SK-N-SH (cell line): ENCODE measurements around the gene ADGRL3. TPM values are rescaled to one million over a fixed set of nuclear protein-coding genes. Genes with fewer than 3 reads are reported as not detected.

Source experiments
- CTCF ChIA-PET: fragments of 300-600, 350-600 bp; formaldehyde crosslinking; extraction: SDS; loops from one replicate; lab custom pipeline; 2021; lab: Yijun Ruan, JAX
- POLR2A ChIA-PET: fragments of 350-600 bp; sonication (Branson Sonifier 250); formaldehyde crosslinking; extraction: SDS; loops from one replicate; lab custom pipeline; 2020; ENCODE audit warnings: antibody characterized with exemption, inconsistent platforms; lab: Yijun Ruan, JAX
- DNase-seq: peaks from one replicate; pipeline ENCODE4 v3.0.0; 2012
- H2AFZ ChIP-seq: fragments of 200-600 bp; sonication (generic); 2 replicates; pipeline ENCODE4 v1.8.1; 2016; ENCODE audit warnings: antibody characterized with exemption, mild to moderate bottlenecking, low read depth
- H3F3A ChIP-seq: fragments of 200-600 bp; sonication (generic); replicated peaks from 2 replicates; pipeline ENCODE3; 2016; ENCODE audit warnings: antibody characterized with exemption, mild to moderate bottlenecking; ENCODE audit not compliant: insufficient read depth
- H3K27ac ChIP-seq, 2 experiments: fragments of 200-500 bp in 1 of 2; fragments of 200-600 bp in 1 of 2; sonication (Bioruptor generic) in 1 of 2; sonication (generic), shearing (Covaris generic) in 1 of 2; 2 replicates each; pipeline versions ENCODE4 v1.5.1 to v1.6.1; 2014 to 2016; ENCODE audit warnings: low read depth in 2 of 2, inconsistent platforms in 1 of 2, low read length in 1 of 2, mild to moderate bottlenecking in 1 of 2, mixed read lengths in 1 of 2
- H3K27me3 ChIP-seq: fragments of 200-600 bp; sonication (generic), shearing (Covaris generic); 2 replicates; pipeline ENCODE4 v1.6.1; 2016; ENCODE audit warnings: mixed run types; ENCODE audit not compliant: insufficient read depth
- H3K36me3 ChIP-seq, 2 experiments: fragments of 200-500 bp in 1 of 2; fragments of 200-600 bp in 1 of 2; sonication (Bioruptor generic) in 1 of 2; sonication (generic) in 1 of 2; replicated peaks in 1 of 2; 2 replicates each; pipeline versions ENCODE3 to v1.5.1; 2014 to 2016; ENCODE audit warnings: low read length in 1 of 2, mild to moderate bottlenecking in 1 of 2; ENCODE audit not compliant: insufficient read depth in 2 of 2, control insufficient read depth in 1 of 2
- H3K4me1 ChIP-seq, 2 experiments: fragments of 200-500 bp in 1 of 2; fragments of 200-600 bp in 1 of 2; sonication (Bioruptor generic) in 1 of 2; sonication (generic), shearing (Covaris generic) in 1 of 2; 2 replicates each; pipeline versions ENCODE4 v1.5.1 to v1.6.1; 2014 to 2016; ENCODE audit warnings: low read depth in 1 of 2, low read length in 1 of 2, mixed run types in 1 of 2; ENCODE audit not compliant: insufficient read depth in 2 of 2, control insufficient read depth in 1 of 2
- H3K4me2 ChIP-seq: fragments of 200-600 bp; sonication (generic), shearing (Covaris generic); 2 replicates; pipeline ENCODE4 v1.6.1; 2017; ENCODE audit warnings: mixed run types
- H3K4me3 ChIP-seq, 2 experiments: fragments of 200-500 bp in 1 of 2; fragments of 200-600 bp in 1 of 2; sonication (Bioruptor generic) in 1 of 2; sonication (generic), shearing (Covaris generic) in 1 of 2; 2 replicates each; pipeline versions ENCODE4 v1.5.1 to v1.8.1; 2014 to 2016; ENCODE audit warnings: low read depth in 2 of 2, inconsistent platforms in 1 of 2, low read length in 1 of 2, mild to moderate bottlenecking in 1 of 2, mixed read lengths in 1 of 2, moderate library complexity in 1 of 2
- H3K79me2 ChIP-seq: fragments of 200-600 bp; sonication (generic); 2 replicates; pipeline ENCODE4 v1.8.1; 2017; ENCODE audit warnings: mild to moderate bottlenecking; ENCODE audit not compliant: insufficient read depth
- H3K9ac ChIP-seq: fragments of 200-600 bp; sonication (generic); 2 replicates; pipeline ENCODE4 v1.6.1; 2017; ENCODE audit warnings: mixed run types
- H3K9me2 ChIP-seq: fragments of 200-600 bp; sonication (generic); 2 replicates; pipeline ENCODE4 v1.6.1; 2017; ENCODE audit warnings: mixed run types
- H3K9me3 ChIP-seq: fragments of 200-600 bp; sonication (generic); 2 replicates; pipeline ENCODE4 v1.6.1; 2017; ENCODE audit warnings: mixed run types, mild to moderate bottlenecking, moderate library complexity
- H4K20me1 ChIP-seq: fragments of 200-600 bp; sonication (generic); 2 replicates; pipeline ENCODE4 v1.6.1; 2017; ENCODE audit warnings: mild to moderate bottlenecking, mixed run types; ENCODE audit not compliant: insufficient read depth
- CTCF ChIP-seq: fragments of 200-600 bp; sonication (generic); IDR thresholded peaks from 2 replicates; pipeline ENCODE4 v1.6.1; 2017; ENCODE audit warnings: antibody characterized with exemption, mild to moderate bottlenecking, moderate library complexity
- ELF1 ChIP-seq: IDR thresholded peaks from 2 replicates; pipeline ENCODE4 v1.4.0; 2012
- EP300 ChIP-seq, 2 experiments: IDR thresholded peaks; 2 replicates each; pipeline versions ENCODE4 v1.4.0 to v1.6.1; 2012; ENCODE audit warnings: borderline replicate concordance in 1 of 2, low read depth in 1 of 2, low read length in 1 of 2
- EZH2phosphoT487 ChIP-seq: fragments of 200-600 bp; sonication (generic); IDR thresholded peaks from 2 replicates; pipeline ENCODE4 v1.6.1; 2017; ENCODE audit warnings: low read depth, mixed run types, mild to moderate bottlenecking, antibody characterized with exemption, moderate library complexity, borderline replicate concordance
- FOSL2 ChIP-seq: IDR thresholded peaks from 2 replicates; pipeline ENCODE4 v1.4.0; 2012; ENCODE audit warnings: low read depth, mild to moderate bottlenecking, moderate library complexity, borderline replicate concordance
- FOXJ3 ChIP-seq: sonication (generic); formaldehyde crosslinking; IDR thresholded peaks from 2 replicates; pipeline ENCODE4 v1.5.1; 2020; ENCODE audit warnings: mild to moderate bottlenecking, missing genetic modification reagents
- GATA2 ChIP-seq: sonication (generic); formaldehyde crosslinking; IDR thresholded peaks from 2 replicates; pipeline ENCODE4 v1.5.0; 2020; ENCODE audit warnings: mild to moderate bottlenecking, missing genetic modification reagents
- JUND ChIP-seq: IDR thresholded peaks from 2 replicates; pipeline ENCODE4 v1.4.0; 2012
- MXI1 ChIP-seq: IDR thresholded peaks from 2 replicates; pipeline ENCODE4 v1.6.1; 2012; ENCODE audit warnings: mild to moderate bottlenecking, low read depth, low read length, improper control_type of control experiment
- POLR2AphosphoS5 ChIP-seq: IDR thresholded peaks from 2 replicates; pipeline ENCODE4 v1.6.1; 2012; ENCODE audit warnings: low read depth, low read length
- RAD21 ChIP-seq: IDR thresholded peaks from 2 replicates; pipeline ENCODE4 v1.6.1; 2012; ENCODE audit warnings: mild to moderate bottlenecking, low read length
- RFX5 ChIP-seq: IDR thresholded peaks from 2 replicates; pipeline ENCODE4 v1.6.1; 2012; ENCODE audit warnings: mild to moderate bottlenecking, improper control_type of control experiment, low read length
- SIN3A ChIP-seq: IDR thresholded peaks from 2 replicates; pipeline ENCODE4 v1.6.1; 2012; ENCODE audit warnings: low read depth, mild to moderate bottlenecking, low read length, moderate library complexity, borderline replicate concordance
- SMC3 ChIP-seq: IDR thresholded peaks from 2 replicates; pipeline ENCODE4 v1.6.1; 2012; ENCODE audit warnings: low read depth, low read length, improper control_type of control experiment
- TAF1 ChIP-seq: IDR thresholded peaks from 2 replicates; pipeline ENCODE4 v1.6.1; 2012; ENCODE audit warnings: low read depth, mild to moderate bottlenecking, low read length, moderate library complexity, borderline replicate concordance
- TCF12 ChIP-seq: IDR thresholded peaks from 2 replicates; pipeline ENCODE4 v1.4.0; 2012
- TEAD4 ChIP-seq: IDR thresholded peaks from 2 replicates; pipeline ENCODE4 v1.4.0; 2012; ENCODE audit warnings: mild to moderate bottlenecking, borderline replicate concordance; ENCODE audit not compliant: insufficient read depth
- USF2 ChIP-seq: fragments of 150-350 bp; IDR thresholded peaks from 2 replicates; pipeline ENCODE4 v1.6.1; 2017; ENCODE audit warnings: antibody characterized with exemption, low read length, low read depth, borderline replicate concordance
- ZBTB33 ChIP-seq: IDR thresholded peaks from 2 replicates; pipeline ENCODE4 v1.4.0; 2012; ENCODE audit warnings: low read depth, borderline replicate concordance
- WGBS: methylation state at CpG from one replicate; pipeline ENCODE4 v1.1.6; 2017; ENCODE audit warnings: low lambda C conversion rate; 5-methylcytosine and 5-hydroxymethylcytosine counted together
- polyA plus RNA-seq, 3 experiments: library from polyadenylated mRNA; depleted of rRNA; stranded (reverse); fragments of >200 nt; gene quantifications; 2 replicates each; pipeline ENCODE4 v1.2.3, GENCODE V29; 2012
- TF ChIP-seq, protein P1 (sequence below): IDR thresholded peaks from 2 replicates; pipeline ENCODE4 v1.4.0; 2012; ENCODE audit warnings: low read depth, borderline replicate concordance

The ADGRL3 gene
- polyA plus RNA-seq, 1 of the 3 experiments (the other 2 are of a cell fraction): 0.03 TPM

GRCh38 chr4:62028745-62029144 lies 828.6 kb downstream of the ADGRL3 start:
- Histone ChIP-seq H2AFZ (no peak overlapping the region), H3K4me3 (no peak overlapping the region), H3K79me2 (no peaks in the 10 kb centered on the region), H3K27me3 (no peaks in the 10 kb centered on the region), H3F3A (no peaks in the 10 kb centered on the region), H3K4me2 (no peak overlapping the region), H3K4me1 (no peaks in the 10 kb centered on the region), H3K9me2 (no peaks in the 10 kb centered on the region), H3K27ac (no peak overlapping the region), H3K9me3 (no peaks in the 10 kb centered on the region), H3K36me3 (no peaks in the 10 kb centered on the region), H4K20me1 (no peaks in the 10 kb centered on the region), H3K9ac (no peak overlapping the region)
- WGBS: 34% methylated on average over 2 of the region's 2 CpGs
- POLR2A ChIA-PET: no interaction called here
- CTCF ChIA-PET: no interaction called here
- TF ChIP-seq TAF1 (no peak), FOXJ3 (CRISPR knock-in tag) (no peak), SIN3A (no peak), GATA2 (no peak), ELF1 (no peak), CTCF (no peak), TEAD4 (no peak), EZH2phosphoT487 (no peak)
- no peak for DNase-seq

DNA sequence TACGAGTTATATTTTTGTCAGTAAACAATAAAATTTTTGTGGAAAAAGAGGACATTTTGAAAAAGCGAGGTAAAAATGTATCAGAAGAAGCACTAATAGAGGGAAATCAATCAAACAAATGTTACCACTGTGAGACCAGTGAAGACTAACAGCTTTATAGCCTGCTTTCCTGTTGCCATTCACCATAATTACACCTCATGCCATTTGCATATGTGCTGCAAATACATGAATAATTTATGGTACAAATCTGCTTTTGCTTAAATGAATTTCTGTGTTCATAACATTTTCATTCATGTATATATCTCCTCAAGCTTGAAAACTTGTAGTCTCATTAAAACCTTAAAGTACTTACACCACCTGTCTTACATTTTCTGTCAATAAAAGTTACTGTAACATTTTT lies 830.8 kb downstream of the ADGRL3 start:
- no peak overlapping the region for H2AFZ ChIP-seq
- TF ChIP-seq EZH2phosphoT487 (no peak), ELF1 (no peak), EP300 (IDR thresholded peaks at IDR 0.05; ENCODE audit: borderline replicate concordance in 1 of 2, low read depth in 1 of 2, low read length in 1 of 2) (no peak), RAD21 (no peak), TAF1 (no peak), POLR2AphosphoS5 (no peak), USF2 (no peak), SMC3 (no peak), GATA2 (no peak), MXI1 (no peak), ZBTB33 (no peak), TCF12 (no peak), RFX5 (no peak), TEAD4 (no peak), FOSL2 (no peak), JUND (no peak)
- TF ChIP-seq, protein P1, sequence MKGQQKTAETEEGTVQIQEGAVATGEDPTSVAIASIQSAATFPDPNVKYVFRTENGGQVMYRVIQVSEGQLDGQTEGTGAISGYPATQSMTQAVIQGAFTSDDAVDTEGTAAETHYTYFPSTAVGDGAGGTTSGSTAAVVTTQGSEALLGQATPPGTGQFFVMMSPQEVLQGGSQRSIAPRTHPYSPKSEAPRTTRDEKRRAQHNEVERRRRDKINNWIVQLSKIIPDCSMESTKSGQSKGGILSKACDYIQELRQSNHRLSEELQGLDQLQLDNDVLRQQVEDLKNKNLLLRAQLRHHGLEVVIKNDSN: no peak
- POLR2A ChIA-PET: no interaction called here
- no peaks in the 10 kb centered on the region for H3K9me2 ChIP-seq
- H3K4me2 ChIP-seq: no peak overlapping the region
- H3K4me1 ChIP-seq: no peaks in the 10 kb centered on the region
- 36% methylated on average over 2 of the region's 2 CpGs for WGBS
- H3K27ac ChIP-seq: no peak overlapping the region
- H3K4me3 ChIP-seq: no peak overlapping the region
- no peaks in the 10 kb centered on the region for H3K9me3 ChIP-seq
- H4K20me1 ChIP-seq: no peaks in the 10 kb centered on the region
- no peaks in the 10 kb centered on the region for H3K79me2 ChIP-seq
- no peak for DNase-seq
- H3K36me3 ChIP-seq: no peaks in the 10 kb centered on the region
- no peak overlapping the region for H3K9ac ChIP-seq
- no peaks in the 10 kb centered on the region for H3K27me3 ChIP-seq
- CTCF ChIA-PET: no interaction called here
- H3F3A ChIP-seq: no peaks in the 10 kb centered on the region
